DND-41 (cell line): Measurements from ENCODE around the gene CAPN15.

Experiments used
- ATAC-seq: fragments of 200-7000 bp; cut with Tn5 transposase; 3 replicates; pipeline ENCODE4 v1.9.1; 2021; ENCODE audit warnings: low read depth; ENCODE audit not compliant: insufficient read depth
- DNase-seq: peaks from one replicate; pipeline ENCODE4 v3.0.0-alpha.2; 2020
- H2AFZ ChIP-seq: 2 replicates; pipeline ENCODE4 v1.6.0; 2012; ENCODE audit warnings: low read depth, low read length
- H3K27ac ChIP-seq: 2 replicates; pipeline ENCODE4 v1.5.1; 2012; ENCODE audit warnings: low read length, inconsistent platforms
- H3K27me3 ChIP-seq: fragments of 200-600 bp; sonication (generic); 2 replicates; pipeline ENCODE4 v1.6.0; 2012; ENCODE audit warnings: low read length, mild to moderate bottlenecking, inconsistent platforms; ENCODE audit not compliant: insufficient read depth, poor library complexity
- H3K36me3 ChIP-seq: 2 replicates; pipeline ENCODE4 v1.5.1; 2012; ENCODE audit warnings: low read length, inconsistent platforms; ENCODE audit not compliant: insufficient read depth
- H3K4me1 ChIP-seq: 2 replicates; pipeline ENCODE4 v1.5.1; 2012; ENCODE audit warnings: mild to moderate bottlenecking, low read length; ENCODE audit not compliant: insufficient read depth
- H3K4me2 ChIP-seq: 2 replicates; pipeline ENCODE4 v1.6.0; 2012; ENCODE audit warnings: mild to moderate bottlenecking, moderate library complexity, low read length, inconsistent platforms; ENCODE audit not compliant: insufficient read depth
- H3K4me3 ChIP-seq, 2 experiments: fragments of 200-600 bp in 1 of 2; shearing (Covaris generic) in 1 of 2; 2 replicates each; pipeline ENCODE4 v1.5.1; 2012 to 2016; ENCODE audit warnings: inconsistent platforms in 2 of 2, low read length in 2 of 2, mild to moderate bottlenecking in 2 of 2, low read depth in 1 of 2, moderate library complexity in 1 of 2
- H3K79me2 ChIP-seq: 2 replicates; pipeline ENCODE4 v1.6.0; 2012; ENCODE audit warnings: low read length, inconsistent platforms; ENCODE audit not compliant: insufficient read depth
- H3K9ac ChIP-seq: 2 replicates; pipeline ENCODE4 v1.6.0; 2012; ENCODE audit warnings: low read depth, mild to moderate bottlenecking, inconsistent platforms, low read length, moderate library complexity
- H3K9me3 ChIP-seq: 2 replicates; pipeline ENCODE4 v1.5.1; 2012; ENCODE audit warnings: low read length, moderate library complexity, mild to moderate bottlenecking, inconsistent platforms; ENCODE audit not compliant: insufficient read depth, severe bottlenecking
- H4K20me1 ChIP-seq: 2 replicates; pipeline ENCODE4 v1.6.0; 2012; ENCODE audit warnings: low read length; ENCODE audit not compliant: insufficient read depth
- EZH2 ChIP-seq: IDR thresholded peaks from 3 replicates; pipeline ENCODE4 v1.6.1; 2012; ENCODE audit warnings: borderline replicate concordance, low read depth, mild to moderate bottlenecking, moderate library complexity, low read length, inconsistent platforms; ENCODE audit not compliant: severe bottlenecking
- TF ChIP-seq, protein P1 (sequence below): IDR thresholded peaks from 2 replicates; pipeline ENCODE4 v1.5.1; 2012; ENCODE audit warnings: borderline replicate concordance, low read length, moderate library complexity, mild to moderate bottlenecking; ENCODE audit not compliant: poor library complexity, severe bottlenecking; ENCODE audit errors: extremely low read depth

The CAPN15 gene

DNA sequence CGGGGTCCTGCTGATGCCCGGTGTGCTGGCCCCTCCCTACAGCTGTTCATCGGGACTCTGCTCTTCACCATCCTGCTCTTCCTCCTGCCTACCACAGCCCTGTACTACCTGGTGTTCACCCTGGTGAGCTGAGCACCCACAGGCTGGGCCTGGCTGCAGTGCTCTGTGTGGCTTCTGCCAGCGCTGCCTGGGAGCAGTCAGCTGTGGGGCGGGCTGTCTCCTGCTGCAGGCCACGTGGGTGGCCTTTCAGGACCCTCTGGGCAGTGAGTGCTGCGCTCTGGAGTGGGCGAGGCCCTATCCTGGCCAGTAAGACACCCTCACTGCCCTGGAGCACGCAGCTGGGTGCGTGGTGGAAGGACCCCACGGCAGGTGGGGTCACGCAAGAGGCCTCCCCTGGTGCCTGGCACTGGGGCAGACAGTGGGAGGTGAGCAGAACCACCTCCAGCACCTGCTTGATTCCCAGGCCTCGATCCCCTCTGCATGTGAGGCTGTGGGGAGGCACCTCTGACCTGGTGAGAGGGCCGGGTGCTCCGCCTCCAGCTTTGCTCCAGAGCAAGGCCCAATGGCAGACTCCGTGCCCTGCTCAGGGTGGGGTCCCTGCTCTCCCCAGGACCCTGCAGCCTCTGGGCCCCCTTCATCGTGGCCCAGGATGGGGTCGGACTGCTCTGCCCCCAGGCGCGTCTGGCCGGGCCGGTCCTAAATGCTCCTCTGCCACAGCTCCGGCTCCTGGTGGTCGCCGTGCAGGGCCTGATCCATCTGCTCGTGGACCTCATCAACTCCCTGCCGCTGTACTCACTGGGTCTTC lies 52.8 kb downstream of the CAPN15 start:
- TF ChIP-seq, protein P1, sequence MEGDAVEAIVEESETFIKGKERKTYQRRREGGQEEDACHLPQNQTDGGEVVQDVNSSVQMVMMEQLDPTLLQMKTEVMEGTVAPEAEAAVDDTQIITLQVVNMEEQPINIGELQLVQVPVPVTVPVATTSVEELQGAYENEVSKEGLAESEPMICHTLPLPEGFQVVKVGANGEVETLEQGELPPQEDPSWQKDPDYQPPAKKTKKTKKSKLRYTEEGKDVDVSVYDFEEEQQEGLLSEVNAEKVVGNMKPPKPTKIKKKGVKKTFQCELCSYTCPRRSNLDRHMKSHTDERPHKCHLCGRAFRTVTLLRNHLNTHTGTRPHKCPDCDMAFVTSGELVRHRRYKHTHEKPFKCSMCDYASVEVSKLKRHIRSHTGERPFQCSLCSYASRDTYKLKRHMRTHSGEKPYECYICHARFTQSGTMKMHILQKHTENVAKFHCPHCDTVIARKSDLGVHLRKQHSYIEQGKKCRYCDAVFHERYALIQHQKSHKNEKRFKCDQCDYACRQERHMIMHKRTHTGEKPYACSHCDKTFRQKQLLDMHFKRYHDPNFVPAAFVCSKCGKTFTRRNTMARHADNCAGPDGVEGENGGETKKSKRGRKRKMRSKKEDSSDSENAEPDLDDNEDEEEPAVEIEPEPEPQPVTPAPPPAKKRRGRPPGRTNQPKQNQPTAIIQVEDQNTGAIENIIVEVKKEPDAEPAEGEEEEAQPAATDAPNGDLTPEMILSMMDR = no peak
- TF ChIP-seq EZH2 = no peak
- ATAC-seq = no peak
- H3K4me2 ChIP-seq = no peak overlapping the region
- H2AFZ ChIP-seq = no peak overlapping the region
- no peaks in the 10 kb centered on the region for H3K27me3 ChIP-seq
- H3K4me1 ChIP-seq = no peaks in the 10 kb centered on the region
- H3K9me3 ChIP-seq = no peaks in the 10 kb centered on the region
- H3K4me3 ChIP-seq = no peak overlapping the region
- H4K20me1 ChIP-seq = peaks cover 11% of the 10 kb centered on the region
- H3K27ac ChIP-seq = no peak overlapping the region
- no peak overlapping the region for H3K9ac ChIP-seq
- no peaks in the 10 kb centered on the region for H3K79me2 ChIP-seq
- DNase-seq = no peak
- H3K36me3 ChIP-seq = peaks cover 37% of the 10 kb centered on the region

DNA sequence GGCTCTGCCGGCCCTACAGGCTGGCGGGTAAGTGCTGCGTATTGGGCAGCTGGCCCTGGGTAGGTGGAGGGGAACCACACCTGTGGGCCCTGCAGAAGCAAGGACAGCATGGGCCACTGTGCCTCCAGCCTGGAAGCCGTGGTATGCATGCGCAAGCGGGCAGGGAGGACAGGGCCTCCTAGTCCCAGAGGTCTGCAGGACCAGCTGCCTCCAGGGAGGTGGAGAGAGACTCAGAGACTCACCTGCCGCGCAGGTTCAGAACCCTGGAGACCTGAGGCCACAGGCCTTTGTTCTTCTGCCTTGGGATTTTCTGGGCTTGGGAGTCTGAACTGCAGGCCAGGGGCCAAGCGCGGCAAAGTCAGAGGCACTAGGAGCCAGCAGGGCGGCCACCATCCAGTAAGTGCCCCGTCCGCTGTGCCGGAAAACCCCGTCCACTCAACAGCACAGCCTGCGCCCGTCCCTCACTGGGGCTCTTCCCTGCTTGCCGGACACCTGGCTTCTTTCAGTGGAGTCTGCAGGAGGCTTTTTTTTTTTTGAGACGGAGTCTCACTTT lies 53.5 kb downstream of the CAPN15 start:
- TF ChIP-seq, protein P1 = no peak
- TF ChIP-seq EZH2 = no peak
- Histone ChIP-seq H3K36me3 (peaks cover 31% of the 10 kb centered on the region), H3K4me3 (no peak overlapping the region), H3K9me3 (no peaks in the 10 kb centered on the region), H3K27ac (no peak overlapping the region), H3K4me2 (no peak overlapping the region), H2AFZ (no peak overlapping the region), H4K20me1 (peaks cover 8% of the 10 kb centered on the region), H3K79me2 (no peaks in the 10 kb centered on the region), H3K4me1 (no peaks in the 10 kb centered on the region), H3K27me3 (no peaks in the 10 kb centered on the region), H3K9ac (no peak overlapping the region)
- DNase-seq (no peak), ATAC-seq (no peak)

DNA sequence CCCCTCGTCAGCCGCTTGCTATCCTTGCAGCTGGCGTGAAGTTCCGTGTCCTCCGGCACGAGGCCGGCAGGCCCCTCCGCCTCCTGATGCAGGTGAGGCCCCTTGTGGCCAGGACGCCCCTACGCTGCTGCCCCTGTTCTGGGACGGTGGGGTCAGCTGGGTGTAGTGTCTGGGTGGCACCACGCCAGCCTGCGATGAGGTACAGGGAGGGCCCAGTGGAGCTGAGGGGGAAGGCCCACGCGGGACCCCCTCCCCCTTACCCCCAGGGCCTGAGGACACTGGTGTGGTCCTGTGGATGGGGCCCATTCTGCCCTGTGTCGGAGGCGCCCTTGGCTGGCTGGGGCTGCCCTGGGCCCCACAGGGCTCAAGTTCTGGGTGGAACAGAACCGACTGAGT lies 54.7 kb downstream of the CAPN15 start:
- H3K4me3 ChIP-seq = no peak overlapping the region
- TF ChIP-seq, protein P1 = no peak
- TF ChIP-seq EZH2 = no peak
- peaks cover 4% of the 10 kb centered on the region for H3K79me2 ChIP-seq
- no peak for DNase-seq
- no peaks in the 10 kb centered on the region for H3K9me3 ChIP-seq
- H3K4me1 ChIP-seq = peaks cover 5% of the 10 kb centered on the region
- ATAC-seq = no peak
- H4K20me1 ChIP-seq = peaks cover 17% of the 10 kb centered on the region; the same call in 1 of the 2 replicates
- H3K9ac ChIP-seq = no peak overlapping the region
- no peak overlapping the region for H3K4me2 ChIP-seq
- peaks cover 31% of the 10 kb centered on the region for H3K36me3 ChIP-seq
- no peaks in the 10 kb centered on the region for H3K27me3 ChIP-seq
- H3K27ac ChIP-seq = no peak overlapping the region
- no peak overlapping the region for H2AFZ ChIP-seq
